Daoy (cell line): ENCODE measurements around the gene SLC16A12. TPM values are rescaled to one million over a fixed set of nuclear protein-coding genes. Genes with fewer than 3 reads are reported as not detected.

Experiments used
- DNase-seq: peaks from one replicate; pipeline ENCODE4 v3.0.0-alpha.2; 2015; ENCODE audit warnings: low read depth
- total RNA-seq: library from RNA; depleted of rRNA; stranded (reverse); fragments of >200 nt; shearing (Covaris generic); gene quantifications from 2 replicates; pipeline ENCODE4 v1.2.3, GENCODE V29; 2014

SLC16A12 gene
- total RNA-seq, 1 experiment from 2014 or later = 0.06 TPM

GRCh38 chr10:89515031-89515841, 20.2 kb downstream of the SLC16A12 start:
- peak; percentile 93 for DNase-seq

- DNase-seq = no peak
Measured at GRCh38 chr10:89513206-89513605, 22.2 kb downstream of the SLC16A12 start.

- DNase-seq = no peak
Measured at GRCh38 chr10:89505640-89506275, 29.6 kb downstream of the SLC16A12 start.

GRCh38 chr10:89504691-89505090, 30.7 kb downstream of the SLC16A12 start:
- DNase-seq = no peak

GRCh38 chr10:89503652-89504370, 31.6 kb downstream of the SLC16A12 start:
- DNase-seq = no peak

GRCh38 chr10:89503151-89503550, 32.2 kb downstream of the SLC16A12 start:
- no peak for DNase-seq

GRCh38 chr10:89502549-89502948, 32.8 kb downstream of the SLC16A12 start:
- no peak for DNase-seq

- no peak for DNase-seq
Measured at GRCh38 chr10:89494575-89494974, 40.8 kb downstream of the SLC16A12 start.

- no peak for DNase-seq
Measured at GRCh38 chr10:89494068-89494467, 41.3 kb downstream of the SLC16A12 start.

- DNase-seq = no peak
Measured at GRCh38 chr10:89491932-89492331, 43.5 kb downstream of the SLC16A12 start.

- DNase-seq = no peak
Measured at GRCh38 chr10:89490596-89491335, 44.6 kb downstream of the SLC16A12 start.

GRCh38 chr10:89482256-89482655, 53.1 kb downstream of the SLC16A12 start:
- DNase-seq = no peak

GRCh38 chr10:89481662-89482061, 53.7 kb downstream of the SLC16A12 start:
- no peak for DNase-seq

- DNase-seq = no peak
Measured at GRCh38 chr10:89479771-89480446, 55.5 kb downstream of the SLC16A12 start.

- DNase-seq = no peak
Measured at GRCh38 chr10:89478739-89479654, 56.4 kb downstream of the SLC16A12 start.

GRCh38 chr10:89478085-89478738, 57.2 kb downstream of the SLC16A12 start:
- peak; percentile 12 for DNase-seq

GRCh38 chr10:89476150-89476549, 59.2 kb downstream of the SLC16A12 start:
- DNase-seq = no peak

- DNase-seq = no peak
Measured at GRCh38 chr10:89475591-89475998, 59.8 kb downstream of the SLC16A12 start.

GRCh38 chr10:89475125-89475524, 60.3 kb downstream of the SLC16A12 start:
- no peak for DNase-seq

GRCh38 chr10:89474452-89474851, 60.9 kb downstream of the SLC16A12 start:
- no peak for DNase-seq
